ENCODE measurements around the gene TCP11.

The TCP11 gene

DNA sequence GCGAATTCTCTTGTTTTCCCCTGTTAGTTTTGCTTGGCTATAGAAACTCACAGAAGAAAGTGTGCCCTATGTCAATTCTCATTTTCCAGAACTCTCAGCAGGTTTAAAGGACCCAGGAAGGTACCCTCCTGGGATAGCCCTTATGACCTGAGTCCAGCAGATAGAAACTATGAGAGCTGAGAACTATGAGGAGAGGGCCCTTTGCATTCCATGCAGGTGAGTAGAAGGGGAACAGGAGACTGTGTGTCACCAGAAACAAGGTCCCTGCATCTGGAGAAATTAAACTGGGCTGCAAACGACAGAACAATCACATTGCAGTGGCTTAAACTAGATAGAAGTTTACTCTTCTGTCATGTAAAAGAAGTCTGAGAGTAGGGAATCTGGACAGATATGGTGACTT lies 36.9 kb upstream of the TCP11 start:
- TF ChIP-seq, protein P1, sequence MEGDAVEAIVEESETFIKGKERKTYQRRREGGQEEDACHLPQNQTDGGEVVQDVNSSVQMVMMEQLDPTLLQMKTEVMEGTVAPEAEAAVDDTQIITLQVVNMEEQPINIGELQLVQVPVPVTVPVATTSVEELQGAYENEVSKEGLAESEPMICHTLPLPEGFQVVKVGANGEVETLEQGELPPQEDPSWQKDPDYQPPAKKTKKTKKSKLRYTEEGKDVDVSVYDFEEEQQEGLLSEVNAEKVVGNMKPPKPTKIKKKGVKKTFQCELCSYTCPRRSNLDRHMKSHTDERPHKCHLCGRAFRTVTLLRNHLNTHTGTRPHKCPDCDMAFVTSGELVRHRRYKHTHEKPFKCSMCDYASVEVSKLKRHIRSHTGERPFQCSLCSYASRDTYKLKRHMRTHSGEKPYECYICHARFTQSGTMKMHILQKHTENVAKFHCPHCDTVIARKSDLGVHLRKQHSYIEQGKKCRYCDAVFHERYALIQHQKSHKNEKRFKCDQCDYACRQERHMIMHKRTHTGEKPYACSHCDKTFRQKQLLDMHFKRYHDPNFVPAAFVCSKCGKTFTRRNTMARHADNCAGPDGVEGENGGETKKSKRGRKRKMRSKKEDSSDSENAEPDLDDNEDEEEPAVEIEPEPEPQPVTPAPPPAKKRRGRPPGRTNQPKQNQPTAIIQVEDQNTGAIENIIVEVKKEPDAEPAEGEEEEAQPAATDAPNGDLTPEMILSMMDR (IDR thresholded peaks at IDR 0.05; ENCODE audit: insufficient read depth, missing control alignments): no peak
- FAIRE-seq (no peak), DNase-seq (ENCODE audit: insufficient read length, low spot score) (no peak)

DNA sequence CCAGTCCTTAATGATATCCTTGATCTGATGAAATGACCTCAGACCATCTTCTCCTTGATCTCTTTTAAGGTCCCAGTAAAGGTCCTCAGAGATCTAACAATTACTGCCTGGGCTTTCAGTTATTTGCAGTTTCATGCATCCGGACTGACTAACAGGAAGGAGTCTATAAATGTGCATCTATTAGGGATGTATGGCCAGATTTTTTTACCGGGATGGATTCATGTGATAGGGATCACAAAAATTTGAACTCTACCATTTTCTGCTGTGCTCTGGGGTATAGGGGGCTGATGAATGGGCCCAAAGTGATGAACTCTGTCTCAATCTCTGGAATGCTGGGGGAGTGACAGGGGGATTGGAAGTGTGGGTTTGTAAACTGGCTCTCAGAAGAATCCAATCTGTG lies 36.5 kb upstream of the TCP11 start:
- FAIRE-seq (no peak), DNase-seq (ENCODE audit: insufficient read length, low spot score) (no peak)
- TF ChIP-seq, protein P1 (IDR thresholded peaks at IDR 0.05; ENCODE audit: insufficient read depth, missing control alignments): no peak

- no peak for FAIRE-seq
- no peak for DNase-seq (ENCODE audit: insufficient read length, low spot score)
- TF ChIP-seq, protein P1 (IDR thresholded peaks at IDR 0.05; ENCODE audit: insufficient read depth, missing control alignments): no peak
Observed at GRCh38 chr6:35177157-35177556, 36.0 kb upstream of the TCP11 start.

- FAIRE-seq: no peak
- no peak for DNase-seq (ENCODE audit: insufficient read length, low spot score)
Observed at GRCh38 chr6:35176301-35177024, 35.3 kb upstream of the TCP11 start.

DNA sequence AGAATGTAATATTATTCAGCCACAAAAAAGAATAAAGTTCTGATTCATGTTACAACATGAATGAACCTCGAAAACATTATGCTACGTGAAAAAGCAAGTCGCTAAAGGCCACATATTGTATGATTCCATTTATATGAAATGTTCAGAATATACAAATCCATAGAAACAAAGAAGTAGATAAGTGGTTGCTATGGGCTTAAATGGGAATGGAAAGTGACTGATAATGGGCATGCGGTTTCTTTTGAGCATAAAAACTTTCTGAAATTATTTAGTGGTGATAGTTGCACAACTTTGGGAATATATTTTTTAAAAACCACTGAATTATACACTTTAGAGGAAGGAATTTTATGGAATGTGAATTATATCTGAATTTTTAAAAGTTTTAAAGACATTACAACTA lies 33.4 kb upstream of the TCP11 start:
- FAIRE-seq: no peak
- no peak for DNase-seq (ENCODE audit: insufficient read length, low spot score)
- TF ChIP-seq, protein P1 (IDR thresholded peaks at IDR 0.05; ENCODE audit: insufficient read depth, missing control alignments): no peak

More at GRCh38 chr6:35176301-35177024, 35.3 kb upstream of the TCP11 start:
- TF ChIP-seq, protein P1 (IDR thresholded peaks at IDR 0.05; ENCODE audit: insufficient read depth, missing control alignments): no peak

GRCh38 chr6:35174088-35174434 lies 32.9 kb upstream of the TCP11 start:
- TF ChIP-seq, protein P1 (IDR thresholded peaks at IDR 0.05; ENCODE audit: insufficient read depth, missing control alignments): no peak
- FAIRE-seq: no peak
- no peak for DNase-seq (ENCODE audit: insufficient read length, low spot score)

- no peak for FAIRE-seq
- TF ChIP-seq, protein P1 (IDR thresholded peaks at IDR 0.05; ENCODE audit: insufficient read depth, missing control alignments): no peak
- DNase-seq (ENCODE audit: insufficient read length, low spot score): no peak
Observed at GRCh38 chr6:35173427-35174087, 32.4 kb upstream of the TCP11 start.

Measured in D721Med (cell line).